Measurements from ENCODE around the gene TECTB.

The TECTB gene

DNA sequence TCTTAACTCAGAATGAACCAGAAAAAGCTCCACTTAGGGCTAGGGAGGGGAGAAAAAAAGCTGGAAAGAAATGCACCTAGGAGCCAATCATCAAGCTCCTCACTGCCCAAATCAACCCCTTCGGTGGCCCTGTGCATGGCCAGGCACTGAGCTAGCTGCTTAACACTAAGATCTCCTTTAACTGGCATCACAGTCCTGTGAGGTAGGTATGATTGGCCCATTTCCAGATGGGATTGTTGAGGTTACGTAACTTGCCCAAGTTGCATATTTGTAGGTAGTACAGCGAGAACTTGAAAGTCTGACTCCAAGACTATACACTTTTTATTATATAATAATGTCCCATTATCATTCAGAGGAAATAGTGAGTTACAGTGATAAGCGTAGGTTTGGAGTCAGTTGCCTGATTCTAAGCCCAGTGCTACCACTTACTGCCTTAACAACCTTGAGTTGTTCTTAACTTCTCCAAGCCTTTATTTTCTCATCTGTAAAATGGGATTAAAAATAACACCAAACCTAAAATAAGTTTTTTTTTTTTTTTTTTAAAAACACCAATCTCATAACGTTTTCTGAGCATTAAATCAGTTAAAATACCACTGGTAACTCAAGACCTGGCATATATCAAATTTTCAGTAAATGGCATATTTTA is 53.5 kb downstream of the TECTB start:
- peaks cover 3% of the 10 kb centered on the region for H3K27me3 ChIP-seq (ENCODE audit: insufficient read depth, insufficient read length)
- H3K4me3 ChIP-seq (ENCODE audit: insufficient read length, low read depth) = no peak overlapping the region
- no peaks in the 10 kb centered on the region for H3K9me3 ChIP-seq (ENCODE audit: insufficient read depth, low read length)
- no peaks in the 10 kb centered on the region for H3K36me3 ChIP-seq (ENCODE audit: insufficient read depth, insufficient read length, low read length)
- H3K9ac ChIP-seq (ENCODE audit: insufficient read length, low read depth) = no peak overlapping the region
- no peak for DNase-seq (ENCODE audit: low read depth, low spot score)
- no peaks in the 10 kb centered on the region for H3K4me1 ChIP-seq (ENCODE audit: insufficient read depth, insufficient read length)
- TF ChIP-seq ZNF274 (IDR thresholded peaks at IDR 0.05; ENCODE audit: low read depth, low read length) = no peak
- no peak for TF ChIP-seq SUZ12 (IDR thresholded peaks at IDR 0.05; ENCODE audit: extremely low read depth, insufficient read depth, insufficient read length)
- no peak for TF ChIP-seq YY1 (IDR thresholded peaks at IDR 0.05; ENCODE audit: insufficient read depth, insufficient read length)

DNA sequence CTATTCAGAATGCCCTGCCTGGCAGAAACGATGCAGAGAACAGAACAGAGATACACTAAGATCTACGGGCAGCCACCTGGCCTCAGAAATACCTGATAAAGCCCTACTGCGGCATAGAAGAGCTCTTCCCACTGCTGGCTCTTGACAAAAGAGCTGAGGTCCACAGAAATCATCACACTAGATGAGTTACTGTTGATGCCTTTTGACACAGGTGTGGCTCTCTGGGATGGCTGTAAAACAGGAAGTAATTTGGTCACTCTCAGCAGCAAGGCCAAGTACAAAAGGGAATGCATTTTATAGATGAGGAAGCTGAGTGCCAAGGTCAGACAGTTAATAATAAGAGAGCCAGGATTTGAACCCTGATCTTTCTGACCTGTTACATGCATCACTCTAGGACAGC is 55.8 kb downstream of the TECTB start:
- Histone ChIP-seq H3K4me3 (ENCODE audit: insufficient read length, low read depth) (no peak overlapping the region), H3K9ac (ENCODE audit: insufficient read length, low read depth) (no peak overlapping the region), H3K27me3 (ENCODE audit: insufficient read depth, insufficient read length) (peaks cover 3% of the 10 kb centered on the region), H3K36me3 (ENCODE audit: insufficient read depth, insufficient read length, low read length) (no peaks in the 10 kb centered on the region), H3K9me3 (ENCODE audit: insufficient read depth, low read length) (no peaks in the 10 kb centered on the region), H3K4me1 (ENCODE audit: insufficient read depth, insufficient read length) (no peaks in the 10 kb centered on the region)
- TF ChIP-seq SUZ12 (IDR thresholded peaks at IDR 0.05; ENCODE audit: extremely low read depth, insufficient read depth, insufficient read length) = no peak
- TF ChIP-seq YY1 (IDR thresholded peaks at IDR 0.05; ENCODE audit: insufficient read depth, insufficient read length) = no peak
- TF ChIP-seq ZNF274 (IDR thresholded peaks at IDR 0.05; ENCODE audit: low read depth, low read length) = no peak
- no peak for DNase-seq (ENCODE audit: low read depth, low spot score)

DNA sequence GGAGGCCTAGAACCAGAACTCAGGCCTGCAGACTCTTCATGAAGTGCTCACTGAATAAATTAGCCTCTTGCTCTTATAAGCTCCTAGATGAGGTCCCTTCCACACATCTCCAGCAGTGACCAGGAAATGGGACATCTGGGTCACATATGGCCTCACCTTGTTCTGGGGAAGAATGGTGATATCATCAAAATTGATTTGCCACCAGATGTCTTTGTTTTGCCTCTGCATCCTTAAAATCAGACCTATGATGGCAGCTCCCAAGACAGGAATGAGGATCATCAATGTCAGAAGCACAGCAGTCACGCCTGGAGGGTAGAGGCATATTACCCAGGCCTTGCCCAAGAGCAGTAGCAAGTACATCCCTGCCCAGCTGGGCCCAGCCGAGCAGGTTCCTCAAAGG is 57.4 kb downstream of the TECTB start:
- no peak for DNase-seq (ENCODE audit: low read depth, low spot score)
- H3K4me3 ChIP-seq (ENCODE audit: insufficient read length, low read depth) = no peak overlapping the region
- TF ChIP-seq SUZ12 (IDR thresholded peaks at IDR 0.05; ENCODE audit: extremely low read depth, insufficient read depth, insufficient read length) = no peak
- TF ChIP-seq ZNF274 (IDR thresholded peaks at IDR 0.05; ENCODE audit: low read depth, low read length) = no peak
- TF ChIP-seq YY1 (IDR thresholded peaks at IDR 0.05; ENCODE audit: insufficient read depth, insufficient read length) = no peak
- H3K36me3 ChIP-seq (ENCODE audit: insufficient read depth, insufficient read length, low read length) = no peaks in the 10 kb centered on the region
- H3K27me3 ChIP-seq (ENCODE audit: insufficient read depth, insufficient read length) = peaks cover 3% of the 10 kb centered on the region
- no peaks in the 10 kb centered on the region for H3K9me3 ChIP-seq (ENCODE audit: insufficient read depth, low read length)
- H3K9ac ChIP-seq (ENCODE audit: insufficient read length, low read depth) = no peak overlapping the region
- H3K4me1 ChIP-seq (ENCODE audit: insufficient read depth, insufficient read length) = no peaks in the 10 kb centered on the region

DNA sequence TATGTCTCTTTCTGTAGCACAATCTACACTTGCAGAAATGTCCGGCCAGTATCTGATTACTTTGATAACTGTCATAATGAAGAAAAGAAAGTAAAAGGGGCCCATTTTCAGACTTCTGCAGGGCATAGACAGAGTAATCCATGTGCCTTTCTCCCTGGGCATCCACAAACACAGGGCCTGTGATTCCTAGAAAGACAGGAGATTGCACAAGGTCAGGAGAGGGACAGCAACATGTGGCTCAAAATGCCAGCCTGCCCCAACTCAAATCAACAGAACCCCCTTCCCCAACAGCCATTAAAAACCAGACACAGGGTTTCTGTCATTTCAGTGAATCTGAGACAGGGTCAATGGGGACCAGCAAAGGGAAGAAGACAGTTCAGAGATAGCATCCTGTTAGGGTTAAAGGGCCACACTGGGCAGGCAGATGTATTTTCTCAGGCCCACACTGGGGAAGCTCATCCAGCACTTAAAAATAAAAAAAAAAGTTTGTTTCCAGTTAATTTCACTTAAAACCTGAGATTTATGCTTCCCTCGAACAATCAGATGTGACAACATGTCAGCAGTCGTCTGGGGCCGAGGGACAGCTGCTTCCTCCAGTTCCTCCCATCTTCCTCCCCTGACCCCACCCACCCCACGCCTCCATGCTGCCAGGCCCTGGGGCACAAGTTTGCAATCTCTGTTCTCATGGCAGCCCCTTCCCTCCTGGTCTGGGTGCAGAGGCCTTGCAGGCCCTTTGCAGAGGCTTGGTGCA is 60.0 kb downstream of the TECTB start:
- no peaks in the 10 kb centered on the region for H3K27me3 ChIP-seq (ENCODE audit: insufficient read depth, insufficient read length)
- H3K9me3 ChIP-seq (ENCODE audit: insufficient read depth, low read length) = no peaks in the 10 kb centered on the region
- no peak for DNase-seq (ENCODE audit: low read depth, low spot score)
- no peak overlapping the region for H3K9ac ChIP-seq (ENCODE audit: insufficient read length, low read depth)
- H3K36me3 ChIP-seq (ENCODE audit: insufficient read depth, insufficient read length, low read length) = no peaks in the 10 kb centered on the region
- no peaks in the 10 kb centered on the region for H3K4me1 ChIP-seq (ENCODE audit: insufficient read depth, insufficient read length)
- no peak for TF ChIP-seq SUZ12 (IDR thresholded peaks at IDR 0.05; ENCODE audit: extremely low read depth, insufficient read depth, insufficient read length)
- TF ChIP-seq ZNF274 (IDR thresholded peaks at IDR 0.05; ENCODE audit: low read depth, low read length) = no peak
- no peak for TF ChIP-seq YY1 (IDR thresholded peaks at IDR 0.05; ENCODE audit: insufficient read depth, insufficient read length)
- no peak overlapping the region for H3K4me3 ChIP-seq (ENCODE audit: insufficient read length, low read depth)

DNA sequence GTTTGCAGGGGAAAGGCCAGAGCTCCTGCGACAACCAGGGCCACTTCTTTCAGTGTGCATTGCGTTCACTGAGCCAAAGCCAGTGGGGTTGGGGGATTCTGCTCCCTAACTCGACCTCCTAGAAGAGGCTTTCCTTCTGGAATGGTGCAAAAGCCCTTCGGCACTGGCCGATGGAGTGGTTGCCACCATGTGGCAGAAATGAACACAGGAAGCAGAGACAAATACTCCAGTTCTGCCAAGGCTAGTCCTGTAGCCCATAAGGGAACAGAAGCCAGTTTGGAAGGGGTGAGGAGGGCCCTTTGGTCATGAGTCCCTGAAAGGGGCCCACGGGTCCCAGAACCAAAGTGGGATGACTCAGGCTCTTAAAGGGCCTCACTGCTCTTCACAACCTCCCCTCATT is 61.1 kb downstream of the TECTB start:
- H3K4me1 ChIP-seq (ENCODE audit: insufficient read depth, insufficient read length) = no peaks in the 10 kb centered on the region
- TF ChIP-seq SUZ12 (IDR thresholded peaks at IDR 0.05; ENCODE audit: extremely low read depth, insufficient read depth, insufficient read length) = no peak
- TF ChIP-seq YY1 (IDR thresholded peaks at IDR 0.05; ENCODE audit: insufficient read depth, insufficient read length) = no peak
- H3K9me3 ChIP-seq (ENCODE audit: insufficient read depth, low read length) = no peaks in the 10 kb centered on the region
- H3K9ac ChIP-seq (ENCODE audit: insufficient read length, low read depth) = no peak overlapping the region
- H3K27me3 ChIP-seq (ENCODE audit: insufficient read depth, insufficient read length) = no peaks in the 10 kb centered on the region
- DNase-seq (ENCODE audit: low read depth, low spot score) = no peak
- no peak overlapping the region for H3K4me3 ChIP-seq (ENCODE audit: insufficient read length, low read depth)
- no peaks in the 10 kb centered on the region for H3K36me3 ChIP-seq (ENCODE audit: insufficient read depth, insufficient read length, low read length)

DNA sequence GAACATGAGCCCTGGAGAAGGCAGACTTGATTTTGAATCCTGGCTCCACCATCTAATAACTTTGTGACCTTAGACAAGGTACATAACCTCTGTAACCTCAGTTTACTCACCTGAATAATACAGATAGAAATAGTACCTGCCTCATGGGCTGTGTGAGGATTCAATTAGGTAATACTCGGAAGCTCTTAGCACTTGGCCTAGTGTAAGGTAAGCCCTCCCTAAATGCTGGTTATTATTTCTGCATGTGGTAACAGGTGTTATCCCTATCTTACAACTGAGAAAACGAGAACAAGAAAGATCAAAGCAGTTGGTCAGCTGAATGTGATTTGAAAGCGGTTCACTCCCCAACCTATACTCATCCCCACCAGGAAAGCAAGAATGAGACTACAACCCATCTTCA is 62.0 kb downstream of the TECTB start:
- TF ChIP-seq ZNF274 (IDR thresholded peaks at IDR 0.05; ENCODE audit: low read depth, low read length) (no peak), SUZ12 (IDR thresholded peaks at IDR 0.05; ENCODE audit: extremely low read depth, insufficient read depth, insufficient read length) (no peak)
- Histone ChIP-seq H3K9ac (ENCODE audit: insufficient read length, low read depth) (no peak overlapping the region), H3K9me3 (ENCODE audit: insufficient read depth, low read length) (no peaks in the 10 kb centered on the region), H3K4me3 (ENCODE audit: insufficient read length, low read depth) (no peak overlapping the region), H3K27me3 (ENCODE audit: insufficient read depth, insufficient read length) (no peaks in the 10 kb centered on the region), H3K4me1 (ENCODE audit: insufficient read depth, insufficient read length) (no peaks in the 10 kb centered on the region), H3K36me3 (ENCODE audit: insufficient read depth, insufficient read length, low read length) (no peaks in the 10 kb centered on the region)
- no peak for DNase-seq (ENCODE audit: low read depth, low spot score)

DNA sequence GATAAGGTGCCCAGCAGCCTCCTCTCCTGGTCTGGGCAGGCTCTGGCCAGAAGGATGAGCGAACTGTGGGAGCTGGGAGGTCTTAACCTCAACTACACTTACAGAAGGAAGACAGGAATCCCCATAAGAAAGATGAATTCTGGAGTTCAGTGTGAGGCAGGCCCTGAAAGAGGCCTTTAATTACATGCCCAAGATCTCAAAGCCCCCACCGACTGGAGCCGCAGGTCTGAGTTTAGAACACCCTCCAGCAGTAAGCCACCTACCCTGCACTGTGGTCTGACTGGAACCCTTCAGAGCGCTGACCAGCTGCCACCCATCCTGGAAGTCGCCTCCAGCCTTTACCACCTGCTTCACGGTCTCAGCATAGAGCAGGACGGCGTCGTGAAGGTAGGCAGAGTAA is 62.5 kb downstream of the TECTB start:
- no peaks in the 10 kb centered on the region for H3K27me3 ChIP-seq (ENCODE audit: insufficient read depth, insufficient read length)
- no peaks in the 10 kb centered on the region for H3K9me3 ChIP-seq (ENCODE audit: insufficient read depth, low read length)
- DNase-seq (ENCODE audit: low read depth, low spot score) = no peak
- H3K4me3 ChIP-seq (ENCODE audit: insufficient read length, low read depth) = no peak overlapping the region
- TF ChIP-seq SUZ12 (IDR thresholded peaks at IDR 0.05; ENCODE audit: extremely low read depth, insufficient read depth, insufficient read length) (no peak), ZNF274 (IDR thresholded peaks at IDR 0.05; ENCODE audit: low read depth, low read length) (no peak), YY1 (IDR thresholded peaks at IDR 0.05; ENCODE audit: insufficient read depth, insufficient read length) (no peak)
- no peak overlapping the region for H3K9ac ChIP-seq (ENCODE audit: insufficient read length, low read depth)
- no peaks in the 10 kb centered on the region for H3K4me1 ChIP-seq (ENCODE audit: insufficient read depth, insufficient read length)
- H3K36me3 ChIP-seq (ENCODE audit: insufficient read depth, insufficient read length, low read length) = no peaks in the 10 kb centered on the region
